GM12872 (cell line): ENCODE measurements around the gene NTF3.

Experiments
- TF ChIP-seq, protein P1 (sequence below): IDR thresholded peaks from 3 replicates; pipeline ENCODE4 v1.5.1; 2011; ENCODE audit warnings: low read depth, mild to moderate bottlenecking, low read length, moderate library complexity; ENCODE audit not compliant: insufficient read depth

Gene NTF3

DNA sequence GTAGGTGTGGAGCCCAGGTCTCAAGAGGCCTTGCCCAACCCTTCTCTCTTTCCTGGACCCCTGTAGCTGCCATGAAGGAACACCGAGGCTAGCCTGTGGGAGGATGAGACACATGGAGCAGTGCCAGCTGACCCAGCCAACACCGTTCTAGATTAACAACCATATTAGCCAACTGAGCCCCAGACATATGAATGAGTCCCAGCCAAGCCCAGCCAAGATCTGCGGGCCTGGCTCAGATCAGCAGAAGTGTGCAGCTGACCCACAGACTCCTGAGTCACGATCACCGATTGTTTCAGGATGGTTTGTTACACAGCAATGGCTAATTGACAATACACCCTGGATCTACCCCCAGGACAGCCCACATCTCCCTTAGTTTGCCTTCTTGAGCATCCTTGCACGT, 82.1 kb downstream of the NTF3 start:
- TF ChIP-seq, protein P1, sequence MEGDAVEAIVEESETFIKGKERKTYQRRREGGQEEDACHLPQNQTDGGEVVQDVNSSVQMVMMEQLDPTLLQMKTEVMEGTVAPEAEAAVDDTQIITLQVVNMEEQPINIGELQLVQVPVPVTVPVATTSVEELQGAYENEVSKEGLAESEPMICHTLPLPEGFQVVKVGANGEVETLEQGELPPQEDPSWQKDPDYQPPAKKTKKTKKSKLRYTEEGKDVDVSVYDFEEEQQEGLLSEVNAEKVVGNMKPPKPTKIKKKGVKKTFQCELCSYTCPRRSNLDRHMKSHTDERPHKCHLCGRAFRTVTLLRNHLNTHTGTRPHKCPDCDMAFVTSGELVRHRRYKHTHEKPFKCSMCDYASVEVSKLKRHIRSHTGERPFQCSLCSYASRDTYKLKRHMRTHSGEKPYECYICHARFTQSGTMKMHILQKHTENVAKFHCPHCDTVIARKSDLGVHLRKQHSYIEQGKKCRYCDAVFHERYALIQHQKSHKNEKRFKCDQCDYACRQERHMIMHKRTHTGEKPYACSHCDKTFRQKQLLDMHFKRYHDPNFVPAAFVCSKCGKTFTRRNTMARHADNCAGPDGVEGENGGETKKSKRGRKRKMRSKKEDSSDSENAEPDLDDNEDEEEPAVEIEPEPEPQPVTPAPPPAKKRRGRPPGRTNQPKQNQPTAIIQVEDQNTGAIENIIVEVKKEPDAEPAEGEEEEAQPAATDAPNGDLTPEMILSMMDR, result no peak

DNA sequence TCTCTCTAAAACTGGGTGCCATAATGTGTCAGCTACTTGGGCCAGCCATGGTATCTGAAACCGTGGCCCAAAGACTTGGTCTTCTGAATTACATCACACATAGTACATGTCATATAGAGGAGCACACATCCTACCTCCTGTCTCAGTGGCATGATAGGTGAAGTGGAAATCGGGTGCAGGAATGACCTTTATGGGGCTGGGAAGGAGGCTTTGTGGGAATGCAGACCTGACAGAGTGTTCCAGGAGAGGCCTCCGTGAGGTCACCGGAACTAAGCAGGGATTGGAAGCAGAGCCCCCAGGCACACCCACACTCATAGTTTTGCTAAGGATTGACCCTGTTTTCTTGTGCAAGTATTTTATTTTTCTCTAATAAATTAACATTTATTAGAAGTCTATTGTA, 82.6 kb downstream of the NTF3 start:
- TF ChIP-seq, protein P1, result no peak

DNA sequence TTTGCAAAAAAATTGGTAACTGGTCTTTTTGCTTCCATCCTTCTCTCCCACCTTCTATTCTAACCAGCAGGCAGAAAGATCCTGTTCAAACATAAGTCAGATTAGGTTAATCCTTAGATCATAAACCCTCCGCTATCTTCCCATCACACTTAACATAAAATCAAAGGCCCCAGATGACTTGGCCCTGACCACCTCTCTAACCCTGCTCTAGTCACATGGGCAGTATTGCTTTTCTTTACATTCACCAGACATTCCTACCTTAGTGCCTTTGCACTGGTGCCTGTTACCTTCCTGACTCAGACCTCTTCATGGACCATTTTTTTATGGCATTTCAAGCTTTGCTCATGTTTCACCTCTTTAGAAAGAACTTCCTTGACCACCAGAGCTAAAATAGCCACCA, 83.5 kb downstream of the NTF3 start:
- TF ChIP-seq, protein P1, result no peak

DNA sequence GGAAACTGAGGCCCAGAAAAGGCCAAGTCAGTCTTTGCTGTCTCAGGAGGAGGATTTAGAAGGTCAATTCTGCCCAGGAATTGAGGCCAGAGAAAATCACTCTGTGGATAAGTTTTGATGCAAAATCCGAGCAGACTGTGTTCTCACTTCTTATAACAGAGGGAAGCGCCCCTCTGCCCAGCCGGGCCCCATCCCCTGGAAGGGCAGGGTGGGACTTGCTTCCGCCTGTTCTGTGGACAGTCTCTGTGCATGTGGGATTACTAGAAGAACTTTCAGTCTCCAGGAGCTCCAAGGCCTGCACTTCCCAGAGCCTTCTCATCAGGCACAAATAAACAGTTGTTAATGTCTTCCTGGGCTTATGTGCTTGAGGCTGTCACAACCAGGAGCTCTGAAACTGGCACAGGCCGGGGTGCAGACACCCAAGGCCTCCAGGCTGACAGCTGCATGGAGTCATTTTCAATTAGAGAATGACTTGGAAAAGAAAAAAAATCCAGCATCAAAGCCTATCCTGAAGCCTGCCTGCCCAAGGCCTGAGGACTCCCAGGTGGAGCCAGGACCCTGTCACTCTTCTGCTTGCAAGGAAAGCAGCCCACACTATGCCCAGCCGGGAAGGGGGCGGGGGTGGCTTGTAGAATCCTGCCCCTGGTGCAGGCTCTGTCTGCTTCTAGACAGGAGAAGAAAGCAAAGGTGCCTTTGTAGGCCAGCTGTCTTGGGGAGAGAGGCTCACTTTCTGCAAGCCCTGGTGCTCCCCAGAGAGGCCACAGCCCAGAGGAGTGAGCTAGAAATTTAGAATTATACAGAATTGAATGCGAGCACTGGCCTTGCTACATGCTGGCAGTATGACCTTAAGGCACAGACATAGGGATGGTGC, 84.7 kb downstream of the NTF3 start:
- TF ChIP-seq, protein P1, result no peak

DNA sequence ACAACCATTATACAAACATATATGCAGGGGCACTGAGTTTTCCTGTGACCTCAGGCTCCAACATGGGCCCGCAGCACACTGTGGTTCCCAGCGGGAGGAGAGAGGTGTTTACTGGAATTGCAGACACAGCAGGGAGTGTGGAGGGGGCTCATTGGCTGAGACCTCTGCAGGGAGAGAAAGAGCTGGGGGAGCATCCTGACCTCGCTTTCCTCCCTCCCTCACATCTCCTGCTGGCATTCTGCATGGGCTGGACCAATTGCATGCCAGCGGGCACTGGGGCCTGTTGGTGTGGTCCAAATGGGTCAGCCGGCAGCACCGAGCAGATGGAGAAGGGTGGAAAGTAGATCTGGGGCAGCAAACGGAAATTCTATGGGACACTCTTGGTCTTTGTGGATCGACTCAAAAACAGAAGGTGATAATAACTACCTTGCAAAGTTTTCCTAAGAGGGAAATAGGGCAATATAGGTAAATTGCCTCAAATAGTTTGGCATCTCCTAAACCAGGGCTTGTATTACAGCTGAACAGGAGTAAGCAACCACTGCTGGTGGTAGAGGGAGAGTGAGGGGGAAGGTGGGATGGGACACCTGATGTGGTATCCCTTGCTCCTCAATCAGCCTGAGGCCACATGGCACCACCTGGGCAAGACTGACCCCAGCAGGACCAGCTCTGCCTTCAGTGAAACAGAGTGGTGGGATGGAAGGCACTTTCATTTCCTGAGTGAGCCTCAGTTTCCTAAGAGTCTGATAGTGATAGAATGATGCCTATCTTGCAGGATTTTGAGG, 86.9 kb downstream of the NTF3 start:
- TF ChIP-seq, protein P1, result no peak

DNA sequence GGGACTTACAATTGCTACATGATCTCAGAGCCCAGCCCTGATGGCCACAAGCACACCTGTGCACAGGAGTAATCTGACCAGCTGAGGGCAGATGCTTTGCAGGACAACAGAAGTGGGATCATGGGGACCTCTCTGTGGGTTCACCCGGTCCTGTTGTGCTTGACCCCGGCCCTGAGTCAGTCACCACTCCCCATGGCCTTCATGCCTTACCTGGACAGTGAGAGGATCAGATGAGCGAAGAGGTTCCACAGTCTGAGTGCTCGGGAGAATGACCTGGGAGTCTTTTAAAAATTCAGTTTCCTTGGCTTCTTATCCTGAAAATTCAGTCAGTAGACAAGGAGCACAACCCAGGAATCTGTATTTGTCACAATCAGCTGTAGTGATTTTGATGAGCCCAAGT, 88.1 kb downstream of the NTF3 start:
- TF ChIP-seq, protein P1, result no peak

DNA sequence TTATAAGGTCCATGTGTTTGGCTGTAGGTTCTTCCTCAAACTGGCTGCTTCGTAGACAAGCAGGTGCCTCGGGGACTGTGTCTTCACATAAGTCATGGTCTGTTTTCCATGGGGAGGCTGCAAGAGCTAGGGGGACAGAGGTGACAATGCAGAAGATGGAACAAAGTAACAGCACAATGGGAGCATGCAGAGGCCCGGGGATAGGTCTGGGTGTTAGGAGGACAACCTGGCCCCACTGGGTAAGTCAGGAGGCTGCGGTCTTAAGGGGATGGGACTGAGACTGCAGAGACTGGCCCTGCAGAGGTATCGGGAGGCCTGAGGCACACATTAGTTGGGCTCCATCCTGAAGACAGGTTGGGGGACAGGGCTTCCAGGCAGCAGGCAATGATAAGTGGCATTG, 88.9 kb downstream of the NTF3 start:
- TF ChIP-seq, protein P1, result no peak
